ENCODE results near the gene PCCA.

DNA sequence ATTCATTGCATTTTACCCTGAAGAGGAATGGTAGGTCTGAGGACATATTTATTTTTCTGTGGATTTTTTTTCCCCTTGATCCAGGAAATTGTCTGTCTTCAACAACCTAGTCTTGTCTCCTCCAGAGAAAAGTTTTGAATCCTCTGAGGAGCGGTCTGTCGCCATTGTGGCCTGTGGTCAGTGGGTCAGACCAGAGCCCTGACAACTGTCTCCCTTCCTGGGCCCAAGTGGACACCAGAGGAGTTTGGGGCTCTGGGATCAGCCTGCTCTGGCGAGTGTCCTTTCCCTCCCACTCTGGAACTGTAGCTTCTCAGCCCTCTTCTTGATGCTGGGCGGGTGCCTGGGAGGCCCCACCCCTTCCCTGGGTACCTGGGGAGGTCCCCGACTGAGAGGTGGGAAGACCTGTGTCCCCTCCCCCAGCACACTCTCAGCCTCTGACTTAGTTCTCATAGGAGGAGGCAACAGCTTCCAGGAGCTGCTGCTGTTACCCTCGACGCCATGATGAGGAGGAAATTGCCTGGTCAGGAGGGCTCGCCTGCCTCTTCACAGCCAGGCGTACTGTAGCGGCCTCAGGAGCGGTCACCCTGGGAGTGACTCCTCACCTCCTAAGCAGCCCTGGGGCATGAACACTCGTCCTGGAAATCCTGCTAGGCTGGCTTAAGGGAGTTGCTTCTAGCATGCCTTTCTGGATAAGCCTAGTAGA, 389.4 kb downstream of the PCCA start:
- TF ChIP-seq, protein P1, sequence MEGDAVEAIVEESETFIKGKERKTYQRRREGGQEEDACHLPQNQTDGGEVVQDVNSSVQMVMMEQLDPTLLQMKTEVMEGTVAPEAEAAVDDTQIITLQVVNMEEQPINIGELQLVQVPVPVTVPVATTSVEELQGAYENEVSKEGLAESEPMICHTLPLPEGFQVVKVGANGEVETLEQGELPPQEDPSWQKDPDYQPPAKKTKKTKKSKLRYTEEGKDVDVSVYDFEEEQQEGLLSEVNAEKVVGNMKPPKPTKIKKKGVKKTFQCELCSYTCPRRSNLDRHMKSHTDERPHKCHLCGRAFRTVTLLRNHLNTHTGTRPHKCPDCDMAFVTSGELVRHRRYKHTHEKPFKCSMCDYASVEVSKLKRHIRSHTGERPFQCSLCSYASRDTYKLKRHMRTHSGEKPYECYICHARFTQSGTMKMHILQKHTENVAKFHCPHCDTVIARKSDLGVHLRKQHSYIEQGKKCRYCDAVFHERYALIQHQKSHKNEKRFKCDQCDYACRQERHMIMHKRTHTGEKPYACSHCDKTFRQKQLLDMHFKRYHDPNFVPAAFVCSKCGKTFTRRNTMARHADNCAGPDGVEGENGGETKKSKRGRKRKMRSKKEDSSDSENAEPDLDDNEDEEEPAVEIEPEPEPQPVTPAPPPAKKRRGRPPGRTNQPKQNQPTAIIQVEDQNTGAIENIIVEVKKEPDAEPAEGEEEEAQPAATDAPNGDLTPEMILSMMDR (IDR thresholded peaks at IDR 0.05), result no peak
- no peak for TF ChIP-seq POLR2A (IDR thresholded peaks at IDR 0.05)
